ENCODE measurements around the gene TCERG1L. TPM values are rescaled to one million over a fixed set of nuclear protein-coding genes. Genes with fewer than 3 reads are reported as not detected.

The TCERG1L gene
- polyA plus RNA-seq, 1 of the 3 experiments (the other 2 are of a cell fraction), result not detected

- peak; percentile 10 for DNase-seq
- no peak overlapping the region for H3K4me2 ChIP-seq
- no peak overlapping the region for H3K9ac ChIP-seq
- 24% methylated on average over 9 of the region's 13 CpGs for WGBS (ENCODE audit: low lambda C conversion rate)
- no peaks in the 10 kb centered on the region for H3F3A ChIP-seq (replicated peaks; ENCODE audit: insufficient read depth)
- H3K27me3 ChIP-seq (ENCODE audit: insufficient read depth), result no peaks in the 10 kb centered on the region
- ChIA-PET POLR2A (no interaction called here), CTCF (no interaction called here)
- no peaks in the 10 kb centered on the region for H3K36me3 ChIP-seq (replicated peaks in 1 of 2; ENCODE audit: control insufficient read depth in 1 of 2, insufficient read depth in 2 of 2, low read length in 1 of 2)
- no peaks in the 10 kb centered on the region for H3K9me3 ChIP-seq
- H3K9me2 ChIP-seq, result no peaks in the 10 kb centered on the region
- no peak for TF ChIP-seq RAD21 (IDR thresholded peaks at IDR 0.05; ENCODE audit: low read length)
- no peak for TF ChIP-seq TCF12 (IDR thresholded peaks at IDR 0.05)
- no peak for TF ChIP-seq CTCF (IDR thresholded peaks at IDR 0.05)
- no peak for TF ChIP-seq USF1 (IDR thresholded peaks at IDR 0.05; ENCODE audit: borderline replicate concordance, low read depth)
- TF ChIP-seq USF2 (IDR thresholded peaks at IDR 0.05; ENCODE audit: borderline replicate concordance, low read depth, low read length), result no peak
- TF ChIP-seq FOSL2 (IDR thresholded peaks at IDR 0.05; ENCODE audit: borderline replicate concordance, low read depth), result no peak
- TF ChIP-seq FOXJ3 (CRISPR knock-in tag; IDR thresholded peaks at IDR 0.05), result no peak
- no peak for TF ChIP-seq GATA2 (CRISPR knock-in tag; IDR thresholded peaks at IDR 0.05)
- TF ChIP-seq ZBTB33 (IDR thresholded peaks at IDR 0.05; ENCODE audit: borderline replicate concordance, low read depth), result no peak
- no peak for TF ChIP-seq TAF1 (IDR thresholded peaks at IDR 0.05; ENCODE audit: borderline replicate concordance, low read depth, low read length)
- no peak for TF ChIP-seq REST (IDR thresholded peaks at IDR 0.05; ENCODE audit: low read depth, low read length)
- TF ChIP-seq IRF3 (IDR thresholded peaks at IDR 0.05; ENCODE audit: low read depth, low read length), result no peak
- no peak for TF ChIP-seq ELF1 (IDR thresholded peaks at IDR 0.05)
- no peak for TF ChIP-seq MEF2A (IDR thresholded peaks at IDR 0.05; ENCODE audit: borderline replicate concordance, low read depth)
- TF ChIP-seq MXI1 (IDR thresholded peaks at IDR 0.05; ENCODE audit: low read depth, low read length), result no peak
- TF ChIP-seq RCOR1 (IDR thresholded peaks at IDR 0.05; ENCODE audit: low read length), result no peak
- TF ChIP-seq CHD2 (IDR thresholded peaks at IDR 0.05; ENCODE audit: low read length, partially characterized antibody), result no peak
- no peaks in the 10 kb centered on the region for H3K79me2 ChIP-seq (ENCODE audit: insufficient read depth)
- no peaks in the 10 kb centered on the region for H4K20me1 ChIP-seq (ENCODE audit: insufficient read depth)
- H3K27ac ChIP-seq (ENCODE audit: low read depth in 2 of 2, low read length in 1 of 2), result no peak overlapping the region
- H2AFZ ChIP-seq (ENCODE audit: low read depth), result no peak overlapping the region
- peaks cover 0 to 3% of the 10 kb centered on the region in 2 experiments; a peak in 1 of 4 replicates for H3K4me1 ChIP-seq (ENCODE audit: control insufficient read depth in 1 of 2, insufficient read depth in 2 of 2, low read depth in 1 of 2, low read length in 1 of 2)
- H3K4me3 ChIP-seq (ENCODE audit: low read depth in 2 of 2, low read length in 1 of 2), result no peak overlapping the region
Measured at GRCh38 chr10:131271195-131271880, 40.2 kb downstream of the TCERG1L start.
